B cell (primary cell): ENCODE data around the gene LYPD5. TPM values are rescaled to one million over a fixed set of nuclear protein-coding genes. Genes with fewer than 3 reads are reported as not detected.

Experiments used
- ATAC-seq: fragments of 200-7000 bp; cut with Tn5 transposase; one replicate; pipeline ENCODE4 v1.10.0; 2021; ENCODE audit warnings: low read depth, mild to moderate bottlenecking, moderate number of reproducible peaks, moderate library complexity
- CTCF ChIA-PET: fragments of 350-600 bp; sonication (Branson Sonifier 250); formaldehyde crosslinking; loops from one replicate; lab custom pipeline; 2021; ENCODE audit warnings: antibody characterized with exemption, inconsistent platforms; lab: Charles Lee
- POLR2A ChIA-PET: fragments of 350-600 bp; sonication (Branson Sonifier 250); formaldehyde crosslinking; loops from one replicate; lab custom pipeline; 2021; ENCODE audit warnings: antibody characterized with exemption; lab: Charles Lee
- DNase-seq: peaks from one replicate; pipeline ENCODE4 v3.0.0; 2013
- H2AFZ ChIP-seq: 2 replicates; pipeline ENCODE4 v1.6.1; 2012; ENCODE audit warnings: mild to moderate bottlenecking, low read depth, low read length; ENCODE audit not compliant: insufficient read depth, poor library complexity, severe bottlenecking
- H3K27ac ChIP-seq, 2 donors: 1 replicate in 1 of 2; 2 replicates in 1 of 2; pipeline ENCODE4 v1.5.1; 2012 to 2013; ENCODE audit warnings: low read length in 2 of 2, mild to moderate bottlenecking in 2 of 2, moderate library complexity in 1 of 2
- H3K27me3 ChIP-seq, 4 experiments: fragments of 200-600 bp in 1 of 4; sonication (generic) in 1 of 4; replicated peaks in 1 of 4; 1 replicate in 2 of 4; 2 replicates in 2 of 4; pipeline versions ENCODE4 v1.6.1 to v1.7.0; 2013 to 2016; ENCODE audit warnings: low read length in 3 of 4, mild to moderate bottlenecking in 2 of 4, mixed read lengths in 1 of 4, moderate library complexity in 1 of 4; ENCODE audit not compliant: insufficient read depth in 4 of 4, control insufficient read depth in 3 of 4; ENCODE audit errors: control extremely low read depth in 1 of 4
- H3K36me3 ChIP-seq, 2 experiments: replicated peaks in 1 of 2; 1 replicate in 1 of 2; 2 replicates in 1 of 2; pipeline versions ENCODE4 v1.6.1 to v1.7.1; 2013; ENCODE audit warnings: low read length in 1 of 2; ENCODE audit not compliant: insufficient read depth in 2 of 2, control insufficient read depth in 1 of 2; ENCODE audit errors: control extremely low read depth in 1 of 2, extremely low read depth in 1 of 2
- H3K4me1 ChIP-seq, 2 donors: fragments of 200-600 bp in 1 of 2; sonication (generic) in 1 of 2; 1 replicate in 1 of 2; 2 replicates in 1 of 2; pipeline versions ENCODE4 v1.5.1 to v1.6.1; 2013 to 2017; ENCODE audit warnings: low read length in 2 of 2; ENCODE audit not compliant: control insufficient read depth in 2 of 2, insufficient read depth in 2 of 2
- H3K4me2 ChIP-seq: replicated peaks from 2 replicates; pipeline ENCODE3; 2012; ENCODE audit warnings: mild to moderate bottlenecking, low read depth, low read length; ENCODE audit not compliant: poor library complexity, severe bottlenecking
- H3K4me3 ChIP-seq, 5 experiments: fragments of 200-600 bp in 1 of 5; sonication (generic) in 1 of 5; 1 replicate in 3 of 5; 2 replicates in 2 of 5; pipeline versions ENCODE4 v1.5.1 to v1.7.0; 2011 to 2016; ENCODE audit warnings: low read length in 4 of 5, mild to moderate bottlenecking in 4 of 5, low read depth in 2 of 5, control low read depth in 1 of 5, moderate library complexity in 1 of 5; ENCODE audit not compliant: insufficient read depth in 1 of 5; ENCODE audit errors: control extremely low read depth in 1 of 5, extremely low read depth in 1 of 5
- H3K79me2 ChIP-seq: fragments of 200-600 bp; sonication (generic); one replicate; pipeline ENCODE4 v1.6.0; 2016; ENCODE audit warnings: low read length; ENCODE audit not compliant: control insufficient read depth, insufficient read depth
- H3K9ac ChIP-seq: fragments of 200-600 bp; sonication (generic); 2 replicates; pipeline ENCODE4 v1.6.1; 2017; ENCODE audit warnings: mild to moderate bottlenecking, low read length, moderate library complexity
- H3K9me3 ChIP-seq, 3 donors: one replicate each; pipeline versions ENCODE4 v1.6.1 to v1.7.1; 2013; ENCODE audit warnings: low read length in 2 of 3; ENCODE audit not compliant: control insufficient read depth in 2 of 3, insufficient read depth in 1 of 3; ENCODE audit errors: control extremely low read depth in 1 of 3
- H4K20me1 ChIP-seq: 2 replicates; pipeline ENCODE4 v1.6.0; 2012; ENCODE audit warnings: mild to moderate bottlenecking, low read length; ENCODE audit not compliant: insufficient read depth, control insufficient read depth, poor library complexity, severe bottlenecking
- H3K27ac Mint-ChIP-seq: one replicate; pipeline ENCODE4 v1.8.0; 2021; ENCODE audit warnings: mixed read lengths
- H3K27me3 Mint-ChIP-seq: one replicate; pipeline ENCODE4 v1.8.0; 2021; ENCODE audit warnings: mixed read lengths
- H3K4me1 Mint-ChIP-seq: one replicate; pipeline ENCODE4 v1.8.0; 2021; ENCODE audit warnings: mixed read lengths
- H3K4me3 Mint-ChIP-seq: one replicate; pipeline ENCODE4 v1.8.0; 2021; ENCODE audit warnings: mixed read lengths
- H3K9me3 Mint-ChIP-seq: one replicate; pipeline ENCODE4 v1.8.0; 2022; ENCODE audit warnings: mixed read lengths; ENCODE audit not compliant: insufficient read depth
- CTCF ChIP-seq: fragments of 200-600 bp; IDR thresholded peaks from one replicate; pipeline ENCODE4 v1.8.0; 2022; ENCODE audit warnings: antibody characterized with exemption, mild to moderate bottlenecking
- EZH2 ChIP-seq: IDR thresholded peaks from 2 replicates; pipeline ENCODE4 v1.6.1; 2012; ENCODE audit warnings: borderline replicate concordance, low read depth, mild to moderate bottlenecking, moderate library complexity, low read length; ENCODE audit not compliant: insufficient read depth, poor library complexity, severe bottlenecking
- WGBS: methylation state at CpG from one replicate; pipeline ENCODE4 v1.1.5; 2013; ENCODE audit warnings: missing lambda C conversion rate; ENCODE audit not compliant: insufficient coverage; 5-methylcytosine and 5-hydroxymethylcytosine counted together
- intact Hi-C: fragments of 100-400 bp; cut with micrococcal nuclease; formaldehyde crosslinking; loops from one replicate; pipeline ENCODE4 v1.10.0; 2022
- polyA plus RNA-seq: library from polyadenylated mRNA; depleted of rRNA; stranded (reverse); fragments of >200 nt; gene quantifications from 2 replicates; pipeline ENCODE4 v1.2.3, GENCODE V29; 2012
- total RNA-seq, 2 donors: library from RNA; stranded (reverse); fragments of 120-200 nt in 1 of 2; gene quantifications; 1 replicate in 1 of 2; 2 replicates in 1 of 2; pipeline versions ENCODE4 v1.2.3 to v1.2.4, GENCODE V29; 2013 to 2022

Gene LYPD5
- total and polyA plus RNA-seq, 2 donors (not counting 1 experiment from before 2014, with no cell fraction given), result 0.46 TPM; not detected in 1

- ChIA-PET POLR2A (interaction anchor here (0.5 to 5.8 kb wide), 2 partner anchors 11 to 49 kb away, joined by 4 to 75 read pairs; partner anchors contain the start of gene KCNN4), CTCF (interaction anchor here (1.2 to 14.7 kb wide), 5 partner anchors 10 to 41 kb away, joined by 4 to 204 read pairs (median 64); partner anchors contain the start of genes KCNN4 and SMG9)
- H3K9me3 ChIP-seq, result no peaks in the 10 kb centered on the region
- no peak overlapping the region for H3K4me2 ChIP-seq
- no peak for DNase-seq
- TF ChIP-seq EZH2, result no peak
- no peak for TF ChIP-seq CTCF
- H3K79me2 ChIP-seq, result peaks cover 25% of the 10 kb centered on the region
- no peaks in the 10 kb centered on the region for H3K27me3 ChIP-seq
- Mint-ChIP-seq H3K4me1 (peaks cover 54% of the 10 kb centered on the region), H3K27ac (peak overlapping the region; percentile 78), H3K4me3 (no peak overlapping the region), H3K9me3 (no peaks in the 10 kb centered on the region), H3K27me3 (no peaks in the 10 kb centered on the region)
- H3K9ac ChIP-seq, result no peak overlapping the region
- intact Hi-C loops, result no loop called here
- no peak overlapping the region for H2AFZ ChIP-seq
- H3K4me1 ChIP-seq, result peaks cover 38 to 54% of the 10 kb centered on the region in 2 donors
- H4K20me1 ChIP-seq, result peaks cover 25% of the 10 kb centered on the region
- H3K27ac ChIP-seq, result peak overlapping the region in 1 of 2 donors; percentile 88
- 88% methylated on average over 11 of the region's 15 CpGs for WGBS
- H3K36me3 ChIP-seq, result peaks cover 0 to 70% of the 10 kb centered on the region in 2 experiments
- ATAC-seq, result no peak
- H3K4me3 ChIP-seq, result no peak overlapping the region
Observed at GRCh38 chr19:43768273-43769050, 33.8 kb downstream of the LYPD5 start.

- H3K4me3 Mint-ChIP-seq, result no peak overlapping the region
- CTCF ChIA-PET, result interaction anchor here (1.2 to 14.7 kb wide), 5 partner anchors 11 to 42 kb away, joined by 4 to 204 read pairs (median 64); partner anchors contain the start of genes KCNN4 and SMG9
- H3K4me2 ChIP-seq, result no peak overlapping the region
Observed at GRCh38 chr19:43767818-43768217, 34.4 kb downstream of the LYPD5 start.

More at GRCh38 chr19:43767818-43768217, 34.4 kb downstream of the LYPD5 start:
- ATAC-seq (no peak), DNase-seq (no peak)
- Histone ChIP-seq H3K27me3 (no peaks in the 10 kb centered on the region), H3K9ac (no peak overlapping the region), H3K36me3 (peaks cover 0 to 63% of the 10 kb centered on the region in 2 experiments), H3K4me1 (peaks cover 42 to 58% of the 10 kb centered on the region in 2 donors), H4K20me1 (peaks cover 25% of the 10 kb centered on the region), H3K4me3 (no peak overlapping the region), H3K79me2 (peaks cover 19% of the 10 kb centered on the region), H3K9me3 (no peaks in the 10 kb centered on the region), H3K27ac (peak overlapping the region; percentile 4 to 88), H2AFZ (no peak overlapping the region)
- intact Hi-C loops, result no loop called here
- no peaks in the 10 kb centered on the region for H3K9me3 Mint-ChIP-seq
- H3K27me3 Mint-ChIP-seq, result no peaks in the 10 kb centered on the region
- POLR2A ChIA-PET, result interaction anchor here (0.5 to 5.8 kb wide), 4 partner anchors 11 to 49 kb away, joined by 4 to 75 read pairs (median 27); partner anchors contain the start of genes KCNN4 and SMG9
- peak overlapping the region; percentile 87 for H3K27ac Mint-ChIP-seq
- TF ChIP-seq CTCF (no peak), EZH2 (no peak)
- peaks cover 54% of the 10 kb centered on the region for H3K4me1 Mint-ChIP-seq
- 60% methylated on average over 1 of the region's 1 CpG for WGBS
